ENCODE measurements around the gene PLPP4.

DNA sequence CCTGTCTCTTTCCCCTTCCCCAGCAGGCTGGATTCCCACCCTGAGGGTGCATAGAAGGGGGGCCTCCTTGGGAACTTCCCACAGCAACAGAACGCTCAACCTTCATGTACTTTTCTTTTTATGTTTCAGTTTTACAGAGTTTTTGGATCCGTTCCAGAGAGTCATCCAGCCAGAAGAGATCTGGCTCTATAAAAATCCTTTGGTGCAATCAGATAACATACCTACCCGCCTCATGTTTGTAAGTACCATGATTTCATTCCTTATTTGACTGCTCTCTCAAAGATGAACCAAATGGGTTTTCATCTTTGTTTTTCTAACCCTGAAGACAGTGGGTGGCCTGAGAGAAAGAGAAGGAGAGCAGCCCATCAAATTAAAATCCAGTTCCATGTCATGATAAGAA lies 46.7 kb downstream of the PLPP4 start:
- TF ChIP-seq POLR2A (IDR thresholded peaks at IDR 0.05), result no peak
- TF ChIP-seq, protein P1, sequence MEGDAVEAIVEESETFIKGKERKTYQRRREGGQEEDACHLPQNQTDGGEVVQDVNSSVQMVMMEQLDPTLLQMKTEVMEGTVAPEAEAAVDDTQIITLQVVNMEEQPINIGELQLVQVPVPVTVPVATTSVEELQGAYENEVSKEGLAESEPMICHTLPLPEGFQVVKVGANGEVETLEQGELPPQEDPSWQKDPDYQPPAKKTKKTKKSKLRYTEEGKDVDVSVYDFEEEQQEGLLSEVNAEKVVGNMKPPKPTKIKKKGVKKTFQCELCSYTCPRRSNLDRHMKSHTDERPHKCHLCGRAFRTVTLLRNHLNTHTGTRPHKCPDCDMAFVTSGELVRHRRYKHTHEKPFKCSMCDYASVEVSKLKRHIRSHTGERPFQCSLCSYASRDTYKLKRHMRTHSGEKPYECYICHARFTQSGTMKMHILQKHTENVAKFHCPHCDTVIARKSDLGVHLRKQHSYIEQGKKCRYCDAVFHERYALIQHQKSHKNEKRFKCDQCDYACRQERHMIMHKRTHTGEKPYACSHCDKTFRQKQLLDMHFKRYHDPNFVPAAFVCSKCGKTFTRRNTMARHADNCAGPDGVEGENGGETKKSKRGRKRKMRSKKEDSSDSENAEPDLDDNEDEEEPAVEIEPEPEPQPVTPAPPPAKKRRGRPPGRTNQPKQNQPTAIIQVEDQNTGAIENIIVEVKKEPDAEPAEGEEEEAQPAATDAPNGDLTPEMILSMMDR (IDR thresholded peaks at IDR 0.05), result no peak

All from ovary (tissue), 3 donors.